ENCODE data around the gene NAXD.

NAXD gene

GRCh38 chr13:110617321-110618072 is 2.2 kb downstream of the NAXD start:
- Histone ChIP-seq H3K4me3 (ENCODE audit: insufficient read depth, low read length, poor library complexity, severe bottlenecking) (no peak overlapping the region), H3F3A (ENCODE audit: insufficient read depth) (no peaks in the 10 kb centered on the region), H3K27ac (ENCODE audit: low read depth, low read length) (no peak overlapping the region), H3K9me2 (replicated peaks; ENCODE audit: insufficient read depth, low read length) (no peaks in the 10 kb centered on the region), H3K9me3 (ENCODE audit: insufficient read depth, low read length) (no peaks in the 10 kb centered on the region), H2AFZ (ENCODE audit: low read depth, low read length, severe bottlenecking) (no peak overlapping the region), H3K36me3 (ENCODE audit: low read length) (no peaks in the 10 kb centered on the region), H3K27me3 (ENCODE audit: low read length) (no peaks in the 10 kb centered on the region), H3K9ac (ENCODE audit: low read length) (no peak overlapping the region), H3K79me2 (ENCODE audit: insufficient read depth, low read length) (peaks cover 52% of the 10 kb centered on the region), H3K4me2 (ENCODE audit: low read depth, low read length, poor library complexity, severe bottlenecking) (peak overlapping the region; percentile 65), H4K20me1 (ENCODE audit: low read depth, low read length) (no peaks in the 10 kb centered on the region)
- no peak for TF ChIP-seq EZH2phosphoT487 (conservative IDR thresholded peaks at IDR 0.05; ENCODE audit: low read length)
- TF ChIP-seq CTCF (IDR thresholded peaks at IDR 0.05; ENCODE audit: insufficient read depth, low read length, poor library complexity, severe bottlenecking): no peak

GRCh38 chr13:110618167-110618566 is 2.8 kb downstream of the NAXD start:
- H3K36me3 ChIP-seq (ENCODE audit: low read length): no peaks in the 10 kb centered on the region
- H3K27me3 ChIP-seq (ENCODE audit: low read length): no peaks in the 10 kb centered on the region
- no peaks in the 10 kb centered on the region for H4K20me1 ChIP-seq (ENCODE audit: low read depth, low read length)
- no peak overlapping the region for H3K9ac ChIP-seq (ENCODE audit: low read length)
- H2AFZ ChIP-seq (ENCODE audit: low read depth, low read length, severe bottlenecking): no peak overlapping the region
- no peak overlapping the region for H3K4me3 ChIP-seq (ENCODE audit: insufficient read depth, low read length, poor library complexity, severe bottlenecking)
- H3F3A ChIP-seq (ENCODE audit: insufficient read depth): no peaks in the 10 kb centered on the region
- no peak overlapping the region for H3K4me2 ChIP-seq (ENCODE audit: low read depth, low read length, poor library complexity, severe bottlenecking)
- H3K27ac ChIP-seq (ENCODE audit: low read depth, low read length): no peak overlapping the region
- TF ChIP-seq CTCF (IDR thresholded peaks at IDR 0.05; ENCODE audit: insufficient read depth, low read length, poor library complexity, severe bottlenecking) (no peak), EZH2phosphoT487 (conservative IDR thresholded peaks at IDR 0.05; ENCODE audit: low read length) (no peak)
- peaks cover 57% of the 10 kb centered on the region for H3K79me2 ChIP-seq (ENCODE audit: insufficient read depth, low read length)
- no peaks in the 10 kb centered on the region for H3K9me3 ChIP-seq (ENCODE audit: insufficient read depth, low read length)
- no peaks in the 10 kb centered on the region for H3K9me2 ChIP-seq (replicated peaks; ENCODE audit: insufficient read depth, low read length)

- TF ChIP-seq EZH2phosphoT487 (conservative IDR thresholded peaks at IDR 0.05; ENCODE audit: low read length): no peak
- no peak for TF ChIP-seq CTCF (IDR thresholded peaks at IDR 0.05; ENCODE audit: insufficient read depth, low read length, poor library complexity, severe bottlenecking)
- Histone ChIP-seq H3K27me3 (ENCODE audit: low read length) (no peaks in the 10 kb centered on the region), H3K79me2 (ENCODE audit: insufficient read depth, low read length) (peaks cover 57% of the 10 kb centered on the region), H3K9ac (ENCODE audit: low read length) (no peak overlapping the region), H3K9me3 (ENCODE audit: insufficient read depth, low read length) (no peaks in the 10 kb centered on the region), H3K4me2 (ENCODE audit: low read depth, low read length, poor library complexity, severe bottlenecking) (no peak overlapping the region), H2AFZ (ENCODE audit: low read depth, low read length, severe bottlenecking) (no peak overlapping the region), H4K20me1 (ENCODE audit: low read depth, low read length) (no peaks in the 10 kb centered on the region), H3K9me2 (replicated peaks; ENCODE audit: insufficient read depth, low read length) (no peaks in the 10 kb centered on the region), H3K4me3 (ENCODE audit: insufficient read depth, low read length, poor library complexity, severe bottlenecking) (no peak overlapping the region), H3K36me3 (ENCODE audit: low read length) (no peaks in the 10 kb centered on the region), H3F3A (ENCODE audit: insufficient read depth) (no peaks in the 10 kb centered on the region), H3K27ac (ENCODE audit: low read depth, low read length) (no peak overlapping the region)
These were observed 3.4 kb downstream of the NAXD start for GRCh38 chr13:110618780-110619179.

Measured in SU-DHL-6 (cell line).